ENCODE measurements around the gene SLFN14.
A peak's percentile ranks its signal among the peaks of the same experiment; 100 is the strongest.
"Not testable (repeated sequence)": the region's sequence is repeated elsewhere in the genome, so short reads cannot be mapped to it uniquely, and the experiment has no call there.

SLFN14 gene

DNA sequence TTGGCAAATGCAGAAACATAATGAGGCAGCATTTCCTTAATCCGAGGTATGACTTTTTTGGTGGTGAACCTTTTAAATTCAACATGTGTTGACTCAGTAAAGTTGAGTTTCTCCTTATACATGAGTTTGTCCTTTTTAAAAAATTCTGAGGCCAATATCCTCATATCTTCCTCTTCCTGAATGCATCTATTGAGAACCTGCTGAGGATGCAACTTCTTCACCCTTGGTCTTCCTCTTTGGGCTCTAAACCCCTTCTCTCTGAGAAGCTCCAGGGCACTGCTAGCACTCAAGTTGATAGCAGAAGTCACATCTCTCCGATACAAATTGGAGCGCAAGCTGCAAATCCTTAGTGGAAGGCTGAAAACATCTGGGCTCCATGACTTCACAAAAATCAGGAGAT is 3.3 kb downstream of the SLFN14 start:
- DNase-seq, result no peak

DNA sequence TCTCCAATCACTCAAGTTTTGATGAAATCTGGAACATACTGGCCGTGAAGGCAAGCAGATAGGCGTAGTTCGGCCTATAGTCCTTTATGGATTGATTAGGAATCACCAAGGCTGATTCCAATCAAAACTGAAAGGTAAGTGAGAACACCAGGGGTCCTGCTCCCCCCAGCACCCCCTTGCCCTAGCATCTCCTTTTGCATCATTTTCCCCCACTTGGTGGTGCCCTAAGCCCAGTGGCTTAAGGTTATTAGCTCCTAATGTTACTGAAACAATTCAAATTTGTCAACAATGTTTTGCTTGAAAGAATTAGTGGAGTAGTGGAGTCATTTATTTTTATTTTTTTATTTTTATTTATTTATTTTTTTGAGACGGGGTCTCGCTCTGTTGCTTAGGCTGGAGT is 4.9 kb downstream of the SLFN14 start:
- no peak for DNase-seq

DNA sequence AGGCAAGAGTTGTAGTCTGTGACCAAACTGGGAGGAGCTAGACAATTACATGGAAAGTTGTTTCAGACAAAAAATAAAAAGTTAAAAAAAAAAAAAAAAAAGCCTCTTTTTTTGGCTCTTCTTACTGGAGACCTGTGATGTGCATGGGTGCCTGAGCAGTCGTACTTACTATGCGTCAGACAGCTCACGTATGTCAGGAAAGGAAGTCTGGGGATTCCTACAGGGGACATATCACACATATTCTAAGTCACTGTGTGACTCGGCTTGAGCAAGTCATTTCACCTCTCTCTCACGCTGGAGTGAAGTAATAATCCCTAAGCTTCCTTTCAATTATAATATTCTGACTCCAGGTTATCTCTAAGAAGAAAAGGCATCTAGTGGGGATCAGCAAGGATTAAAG is 6.0 kb downstream of the SLFN14 start:
- no peak for DNase-seq

DNA sequence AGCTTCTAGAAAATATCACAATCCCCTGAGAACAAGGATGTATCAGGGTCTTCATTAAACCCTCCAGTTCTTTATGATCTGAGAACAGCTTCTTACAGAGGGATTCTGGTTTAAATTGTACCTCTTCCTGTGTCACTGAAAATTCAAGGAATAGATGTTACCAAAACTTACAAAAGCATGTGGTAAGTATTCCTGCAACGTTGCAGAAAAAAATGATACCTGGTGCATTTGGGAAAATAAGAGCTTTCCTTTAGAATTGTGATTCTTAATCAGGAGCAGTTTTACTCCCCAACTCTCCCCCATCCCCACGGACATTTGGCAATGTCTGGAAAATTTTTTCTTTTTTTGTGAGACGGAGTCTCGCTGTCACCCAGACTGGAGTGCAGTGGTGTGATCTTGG is 7.3 kb downstream of the SLFN14 start:
- no peak for DNase-seq

DNA sequence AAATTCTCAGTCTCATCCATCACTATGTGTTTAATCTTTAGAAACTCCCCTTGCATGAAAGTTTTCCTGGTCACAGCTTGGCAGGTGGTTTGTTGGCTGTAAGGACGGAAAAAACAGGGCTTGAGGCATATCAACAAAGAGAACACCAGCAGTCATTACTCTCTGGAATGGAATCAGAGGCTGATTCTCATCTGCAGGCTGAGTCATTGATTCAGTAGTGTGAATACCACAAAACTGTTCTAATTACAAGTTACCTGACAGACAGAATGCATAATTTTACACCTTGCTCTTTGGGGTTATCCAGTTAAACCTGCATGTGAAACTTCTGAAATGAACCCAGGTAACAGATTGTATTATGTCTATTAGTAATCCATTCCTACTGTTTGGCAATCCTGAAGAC is 11.6 kb downstream of the SLFN14 start:
- DNase-seq, result no peak

DNA sequence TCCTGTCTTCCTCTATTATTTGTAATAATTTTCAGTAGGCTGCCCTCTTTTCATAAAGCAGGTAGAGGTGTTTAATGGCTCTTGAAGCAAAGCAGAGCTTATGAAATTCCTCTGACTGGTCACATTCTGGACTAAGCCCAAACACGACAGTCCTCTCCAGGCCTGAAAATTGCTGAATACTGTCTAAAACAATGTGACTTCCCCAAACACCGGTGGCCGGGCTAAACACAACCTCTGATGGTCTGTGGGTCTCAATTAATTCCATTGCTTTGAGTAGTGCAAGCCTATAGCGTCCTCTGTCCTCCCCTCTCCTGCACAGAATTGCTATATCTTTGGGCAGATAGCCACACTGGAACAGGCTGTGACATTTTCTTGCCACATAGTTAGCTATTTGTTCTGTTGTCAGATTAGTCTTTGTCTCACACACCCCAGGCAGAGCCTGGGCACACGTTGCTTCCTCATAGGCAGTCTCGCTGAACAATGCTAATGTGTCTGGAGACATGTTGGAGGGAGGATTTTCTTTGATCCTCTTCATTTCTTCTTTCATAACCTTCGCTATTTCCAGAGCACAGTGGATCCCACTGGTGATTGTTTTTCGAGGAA is 12.3 kb downstream of the SLFN14 start:
- no peak for DNase-seq

DNA sequence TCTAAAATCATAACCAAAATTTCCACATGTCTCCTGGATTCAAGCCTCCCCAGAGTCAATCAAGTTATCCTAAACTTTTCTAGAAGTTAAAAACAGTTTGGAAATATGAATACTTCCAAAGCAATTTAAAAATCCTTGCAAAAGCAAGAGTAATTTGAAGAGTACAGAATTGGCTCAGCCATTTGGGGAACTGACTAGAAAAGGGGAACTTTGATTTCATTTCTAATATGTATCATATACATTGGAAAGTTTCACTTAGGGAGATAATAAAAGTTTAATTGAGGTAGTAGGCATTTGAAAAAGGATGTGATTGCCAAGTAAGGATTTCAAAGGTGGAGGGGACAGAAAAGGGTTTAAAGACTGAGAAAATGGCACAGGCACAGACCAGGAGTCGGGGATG is 14.1 kb downstream of the SLFN14 start:
- DNase-seq, result no peak

DNA sequence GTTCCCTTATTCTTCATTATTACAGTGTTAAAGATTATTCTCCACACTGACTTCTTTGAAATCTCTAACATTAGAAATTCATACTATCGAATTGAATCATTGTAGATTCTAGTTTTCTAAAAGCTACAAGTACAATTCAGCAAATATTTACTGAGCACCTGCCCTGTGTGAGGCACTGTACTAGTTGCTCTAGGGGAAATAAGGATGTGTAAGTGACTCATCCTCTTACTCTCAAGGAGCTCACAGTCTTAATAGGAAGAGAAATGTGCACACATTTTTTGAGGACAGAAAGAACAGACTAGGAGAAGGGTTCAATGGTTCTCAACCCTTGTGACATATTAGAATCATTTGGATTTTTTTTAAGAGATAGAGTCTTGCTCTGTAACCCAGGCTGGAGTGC is 15.5 kb downstream of the SLFN14 start:
- DNase-seq, result no peak

DNA sequence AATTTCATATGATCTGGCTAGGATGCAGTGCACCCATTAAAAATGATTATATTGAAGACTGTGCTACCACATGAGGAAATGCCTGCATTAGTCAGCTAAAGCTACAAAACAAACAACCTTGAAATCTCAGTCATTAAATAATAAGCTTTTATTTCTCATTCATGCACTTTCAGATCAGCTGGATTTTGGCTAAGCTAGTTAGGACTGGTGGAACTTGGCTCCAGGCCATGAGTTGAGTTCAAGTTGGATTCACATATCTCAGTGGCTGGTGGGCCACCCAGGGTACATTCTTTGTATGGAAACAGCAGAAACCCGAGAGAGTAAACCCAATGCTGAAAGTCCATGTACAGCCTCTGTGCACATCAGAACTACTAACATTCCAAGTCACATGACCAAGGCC is 16.8 kb downstream of the SLFN14 start:
- no peak for DNase-seq

DNA sequence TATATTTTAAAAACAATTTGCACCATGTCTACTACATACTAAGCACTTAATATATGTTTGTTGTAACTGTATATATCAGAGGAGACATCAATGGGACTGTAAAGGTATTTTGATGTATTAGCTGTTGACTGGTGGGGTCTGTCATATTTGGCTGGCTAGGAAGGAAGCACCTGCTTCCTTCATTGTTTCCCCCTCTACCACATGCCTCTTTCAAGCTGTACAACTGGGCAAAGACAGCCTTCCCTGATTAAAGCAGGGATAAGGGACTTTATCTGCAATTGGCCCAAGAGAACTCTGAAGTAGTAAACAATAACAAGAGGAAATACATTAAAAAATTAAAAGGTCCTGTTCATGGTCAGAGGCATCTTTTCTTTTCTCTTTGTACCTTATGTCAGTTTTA is 17.6 kb downstream of the SLFN14 start:
- DNase-seq, result no peak

DNA sequence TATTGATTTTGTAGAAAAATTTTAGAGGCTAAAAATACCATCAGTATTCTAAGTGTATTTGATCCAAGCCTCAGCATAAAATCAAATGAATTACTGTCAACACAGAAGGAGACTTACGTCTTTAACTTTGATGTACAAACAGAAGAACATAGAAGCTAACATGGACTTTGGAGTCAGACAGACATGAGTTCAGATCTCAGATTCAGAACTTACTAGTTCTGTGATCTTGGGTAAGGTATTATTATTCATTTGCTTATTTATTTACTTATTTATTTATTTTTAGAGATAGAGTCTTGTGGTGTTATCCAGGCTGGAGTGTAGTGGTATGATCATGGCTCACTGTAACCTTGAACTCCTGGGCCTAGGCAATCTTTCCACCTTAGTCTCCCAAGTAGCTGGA is 19.2 kb downstream of the SLFN14 start:
- DNase-seq, result no peak

DNA sequence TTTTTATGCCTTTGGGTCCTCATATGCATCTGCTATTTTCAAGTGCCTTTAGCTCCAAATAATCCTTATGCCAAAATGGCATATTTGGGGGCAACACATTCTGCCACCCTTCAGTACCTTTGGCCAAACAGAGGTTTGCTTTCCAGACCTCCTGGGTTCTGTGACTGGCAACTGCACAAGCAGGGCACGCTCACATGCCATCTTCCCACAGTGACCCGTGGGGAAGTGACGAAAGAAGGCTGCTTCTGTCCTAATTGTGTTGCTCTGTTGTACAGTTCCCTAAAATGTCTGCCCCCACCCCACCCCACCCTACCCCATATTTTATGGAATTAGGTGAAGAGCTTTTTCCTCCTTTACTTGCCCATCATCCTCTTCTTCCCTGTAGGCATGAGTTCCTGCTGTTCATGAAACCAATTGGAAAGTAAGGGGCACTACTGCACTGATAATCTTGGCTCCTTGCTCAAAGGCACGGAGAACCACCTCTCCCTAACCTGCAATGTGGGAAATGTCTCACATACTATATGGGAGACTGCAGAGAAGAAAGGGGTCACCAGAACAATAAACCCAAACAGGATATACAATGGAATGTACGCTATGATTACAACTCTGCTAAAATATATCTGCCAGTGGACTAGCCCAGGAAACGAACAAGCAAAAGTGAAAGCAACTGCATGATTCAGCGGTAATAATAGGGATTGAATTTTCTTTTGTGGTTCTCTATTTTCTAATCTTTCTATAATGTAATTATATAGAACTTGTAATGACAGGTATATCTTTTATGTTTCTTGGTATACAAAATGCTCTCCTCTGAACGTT is 19.8 kb downstream of the SLFN14 start:
- peak; percentile 16 for DNase-seq

DNA sequence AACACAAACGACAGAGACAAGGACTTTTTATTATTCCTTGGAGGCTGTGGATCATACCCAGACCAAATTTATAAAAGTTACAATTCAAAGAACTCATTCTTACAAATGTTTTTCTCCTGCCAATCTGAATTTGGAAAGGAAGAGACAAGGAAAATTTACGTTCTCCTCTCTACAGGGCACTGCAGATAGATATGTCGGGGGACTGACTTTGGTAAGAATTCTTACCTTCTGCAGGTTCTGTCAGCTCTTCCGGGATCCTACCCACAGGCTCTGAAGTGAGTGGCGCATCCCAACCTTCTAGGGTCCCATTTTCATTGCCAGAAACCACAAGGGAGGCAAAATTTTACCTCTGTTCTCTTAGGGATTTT is 21.0 kb downstream of the SLFN14 start:
- DNase-seq, result no peak

DNA sequence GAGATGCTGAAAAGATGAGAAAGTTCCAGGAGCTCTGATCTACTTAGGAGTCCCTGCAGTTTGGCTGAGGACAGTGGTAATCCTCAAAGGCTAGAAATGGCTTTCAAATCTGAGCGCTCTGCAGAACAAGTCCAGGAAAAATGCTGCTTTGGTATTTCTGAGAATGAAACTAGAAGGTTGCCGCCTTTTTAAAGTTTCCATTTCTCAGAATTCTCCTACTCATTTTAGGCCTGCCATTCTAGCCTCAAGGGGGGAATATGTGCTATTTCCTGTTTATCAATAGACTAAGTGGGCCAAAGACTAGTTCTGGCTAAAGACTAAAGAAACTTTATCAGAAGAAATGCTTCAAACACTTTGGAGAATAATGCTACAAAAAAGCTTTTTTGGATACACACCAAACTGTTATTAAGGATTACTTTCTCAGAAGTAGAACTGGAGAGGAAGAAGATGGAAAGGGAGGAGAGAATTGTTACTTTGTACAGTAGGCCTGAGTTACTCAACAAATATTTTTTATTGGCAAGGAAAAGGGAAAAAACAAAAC is 22.9 kb downstream of the SLFN14 start, which contains the start of gene SLFN12L:
Gene SLFN12L, minus strand, starts transcription at position 78 of the 541 bp plus-strand sequence. CDS start 15,314 bp downstream, outside the sequence.
- no peak for DNase-seq

DNA sequence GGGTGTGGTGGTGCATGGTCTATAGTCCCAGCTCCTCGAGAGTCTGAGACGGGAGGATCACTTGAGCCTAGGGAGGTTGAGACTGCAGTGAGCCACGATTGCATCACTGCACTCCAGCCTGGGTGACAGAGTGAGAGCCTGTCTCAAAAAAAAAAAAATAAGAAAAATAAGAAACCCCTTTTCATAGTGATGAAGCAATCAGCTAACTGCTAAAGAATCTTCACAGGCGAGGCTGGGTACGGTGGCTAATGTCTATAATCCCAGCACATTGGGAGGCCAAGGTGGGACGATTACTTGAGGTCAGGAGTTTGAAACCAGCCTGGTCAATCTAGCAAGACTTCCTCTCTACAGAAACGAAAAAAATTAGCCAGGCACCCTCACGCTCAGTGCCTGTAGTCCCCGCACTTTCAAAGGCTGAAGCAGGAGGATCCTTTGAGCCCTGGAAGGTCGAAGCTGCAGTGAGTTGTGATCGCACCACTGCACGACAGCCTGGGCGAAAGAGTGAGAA is 23.9 kb downstream of the SLFN14 start:
- no peak for DNase-seq

DNA sequence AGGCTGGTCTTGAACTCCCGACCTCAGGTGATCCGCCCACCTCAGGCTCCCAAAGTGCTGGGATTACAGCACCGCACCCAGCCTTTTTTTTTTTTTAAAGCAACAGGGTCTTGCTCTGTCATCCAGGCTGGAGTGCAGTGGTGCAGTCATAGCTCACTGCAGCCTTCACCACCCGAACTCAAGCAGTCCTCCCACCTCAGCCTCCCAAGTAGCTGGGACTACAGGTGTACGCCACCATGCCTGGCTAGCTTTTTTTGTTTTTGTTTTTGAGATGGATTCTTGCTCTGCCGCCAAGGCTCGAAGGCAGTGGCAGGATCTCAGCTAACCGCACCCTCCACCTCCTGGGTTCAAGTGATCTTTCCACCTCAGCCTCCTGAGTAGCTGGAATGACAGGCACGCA is 25.2 kb downstream of the SLFN14 start:
- DNase-seq, result not testable (repeated sequence)

DNA sequence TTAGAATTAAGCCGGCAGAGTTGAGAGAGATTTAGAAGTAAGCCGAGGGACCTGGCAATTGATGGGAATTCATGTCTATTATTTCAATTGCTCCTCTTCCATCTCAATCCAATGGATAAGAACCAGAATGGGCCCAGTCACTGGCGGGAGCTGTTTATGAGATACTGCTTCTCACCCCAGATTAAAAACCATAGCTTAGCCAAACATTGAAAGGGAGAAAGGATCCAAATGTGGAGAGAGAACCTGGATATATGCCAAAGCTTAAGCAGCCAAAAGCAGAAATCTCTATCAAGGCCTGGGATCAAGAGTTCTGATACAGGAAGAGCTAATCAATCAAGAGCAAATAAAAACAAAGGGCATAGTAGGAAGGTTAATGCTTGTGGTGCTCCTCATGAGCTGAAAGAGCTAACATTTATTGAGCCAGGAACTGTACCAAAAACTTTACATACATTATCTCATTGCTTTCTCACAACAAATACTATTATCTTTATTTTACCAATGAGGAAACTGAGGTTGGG is 26.0 kb downstream of the SLFN14 start:
- DNase-seq, result no peak

DNA sequence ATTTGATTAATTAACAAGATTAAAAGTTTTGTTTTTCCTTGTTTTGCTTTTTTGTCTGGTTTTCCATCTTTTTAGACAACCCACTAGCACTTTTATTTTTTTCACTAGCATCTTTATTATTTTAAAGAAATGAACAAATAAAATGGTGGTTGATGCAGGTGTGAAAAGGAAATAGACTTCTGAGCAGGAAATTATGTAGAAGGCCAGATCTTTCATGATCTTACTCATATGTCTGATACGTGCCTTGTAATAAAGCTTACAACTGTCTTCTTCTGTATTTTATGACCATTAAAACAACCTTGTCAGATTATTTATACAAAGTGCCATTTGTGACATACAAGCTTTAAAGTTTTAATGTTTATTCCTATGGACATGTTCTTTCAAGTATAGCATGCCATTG is 29.5 kb downstream of the SLFN14 start:
- no peak for DNase-seq

DNA sequence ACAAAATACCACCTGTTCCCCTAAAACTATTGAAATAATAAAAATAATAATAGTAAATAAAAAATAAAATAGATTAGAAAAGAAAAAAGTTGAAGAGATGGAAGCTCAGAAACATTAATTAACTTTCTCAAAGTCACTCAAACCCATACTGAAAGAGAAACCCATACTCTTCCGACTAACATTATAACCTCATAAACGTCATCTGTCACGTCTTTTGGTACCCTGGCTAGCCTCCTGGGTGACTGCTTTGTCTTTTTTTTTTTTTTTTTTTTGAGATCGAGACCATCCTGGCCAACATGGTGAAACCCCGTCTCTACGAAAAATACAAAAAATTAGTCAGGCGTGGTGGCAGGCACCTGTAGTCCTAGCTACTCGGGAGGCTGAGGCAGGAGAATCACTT is 30.8 kb downstream of the SLFN14 start:
- no peak for DNase-seq

DNA sequence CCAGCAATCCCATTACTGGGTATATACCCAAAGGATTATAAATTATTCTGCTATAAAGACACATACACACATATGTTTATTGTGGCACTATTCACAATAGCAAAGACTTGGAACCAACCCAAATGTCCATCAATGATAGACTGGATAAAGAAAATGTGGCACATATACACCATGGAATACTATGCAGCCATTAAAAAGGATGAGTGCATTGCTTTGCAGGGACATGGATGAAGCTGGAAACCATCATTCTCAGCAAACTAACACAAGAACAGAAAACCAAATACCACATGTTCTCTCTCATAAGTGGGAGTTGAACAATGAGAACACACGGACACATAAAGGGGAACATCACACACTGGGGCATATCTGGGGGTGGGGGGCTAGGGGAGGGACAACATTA is 31.3 kb downstream of the SLFN14 start:
- DNase-seq, result not testable (repeated sequence)

DNA sequence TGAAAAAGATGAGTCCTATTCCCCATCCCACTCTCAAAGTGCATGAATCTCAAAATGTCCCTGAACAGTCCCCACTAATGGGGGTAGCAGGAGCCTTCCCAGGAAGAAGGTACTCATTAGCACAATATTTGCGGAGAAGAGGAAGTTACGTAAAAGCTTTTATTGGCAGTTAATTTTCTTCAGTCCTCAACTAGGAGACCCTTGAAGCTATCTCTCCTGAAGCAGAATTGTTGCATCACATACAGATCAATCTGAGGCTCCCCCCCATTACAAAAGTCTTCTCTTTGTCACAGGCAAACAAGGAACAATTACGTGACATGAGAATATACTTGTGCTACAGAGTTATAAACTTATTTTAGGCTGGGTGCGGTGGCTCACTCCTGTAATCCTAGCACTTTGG is 37.3 kb downstream of the SLFN14 start:
- DNase-seq, result no peak

DNA sequence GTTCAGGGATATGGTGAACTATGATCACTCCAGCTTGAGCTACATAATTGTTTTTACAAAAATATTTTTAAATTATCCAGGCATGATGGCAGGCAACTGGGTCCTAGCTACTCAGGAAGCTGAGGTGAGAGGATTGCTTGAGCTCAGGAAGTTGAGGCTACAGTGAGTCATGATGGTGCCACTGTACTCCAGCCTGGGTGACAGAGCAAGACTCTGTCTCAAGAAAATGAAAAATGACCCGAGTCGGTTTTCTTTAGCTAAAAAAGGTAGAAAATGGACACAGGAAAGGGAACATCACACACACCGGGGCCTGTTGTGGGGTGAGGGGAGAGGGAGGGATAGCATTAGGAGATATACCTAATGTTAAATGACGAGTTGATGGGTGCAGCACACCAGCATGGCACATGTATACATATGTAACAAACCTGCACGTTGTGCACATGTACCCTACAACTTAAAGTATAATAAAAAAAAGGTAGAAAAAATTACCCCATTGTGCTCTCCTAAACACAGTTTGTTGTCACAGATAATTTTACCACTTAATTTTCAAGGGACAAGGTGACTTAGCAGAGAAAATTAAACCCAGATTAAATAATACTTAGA is 38.9 kb downstream of the SLFN14 start:
- peak; percentile 29 for DNase-seq

DNA sequence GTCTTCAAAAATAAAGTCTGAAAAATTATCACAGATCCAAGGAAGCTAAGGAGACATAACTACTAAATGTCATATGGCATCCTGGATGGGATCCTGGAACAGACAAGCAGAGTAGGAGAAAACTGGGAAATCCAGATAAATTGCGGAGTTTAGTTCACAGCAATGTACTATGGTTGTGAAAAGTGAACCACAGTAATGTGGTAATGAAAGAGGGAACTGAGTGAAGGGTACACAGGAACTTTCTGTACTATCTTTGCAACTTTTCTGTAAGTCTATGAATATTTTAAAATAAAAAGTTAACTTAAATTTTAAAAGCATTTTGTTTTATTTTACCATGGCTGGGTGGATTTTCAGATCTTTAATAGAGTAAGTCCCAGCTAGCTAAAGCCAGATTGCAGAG is 39.5 kb downstream of the SLFN14 start:
- DNase-seq, result no peak
